Measurements from ENCODE around the gene EMP2. TPM values are rescaled to one million over a fixed set of nuclear protein-coding genes. Genes with fewer than 3 reads are reported as not detected.
A peak's percentile ranks its signal among the peaks of the same experiment; 100 is the strongest.
"Not testable (repeated sequence)": the region's sequence is repeated elsewhere in the genome, so short reads cannot be mapped to it uniquely, and the experiment has no call there.

Gene EMP2
- polyA plus RNA-seq, 6 donors from 2014 or later, result 0.26 to 0.74 TPM; not detected in 4

DNA sequence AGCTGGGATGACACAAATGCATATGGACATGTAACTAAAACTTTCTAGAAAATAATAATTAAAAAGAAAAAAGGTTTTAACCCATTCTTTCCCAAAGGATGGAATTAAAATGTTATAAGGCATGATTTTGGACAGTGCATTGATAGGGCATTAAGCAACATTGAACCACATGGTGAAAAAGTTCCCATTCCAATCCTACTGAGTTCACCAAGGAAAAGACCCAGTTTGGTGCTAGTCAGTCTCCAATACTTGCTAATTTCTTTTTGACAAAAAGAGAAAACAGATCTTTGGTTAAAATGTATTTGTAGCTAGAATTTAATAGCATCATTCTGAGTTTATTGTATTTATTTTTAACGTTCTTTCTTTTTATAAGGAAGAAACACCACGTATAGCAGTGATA lies 28.1 kb downstream of the EMP2 start:
- H3K4me1 Mint-ChIP-seq, result peaks cover 21 to 41% (median 34%) of the 10 kb centered on the region in 3 donors
- ATAC-seq (ENCODE audit: low read depth in 2 of 2), result no peak
- peak overlapping the region; percentile 79 to 100 (median 96) for H3K4me3 Mint-ChIP-seq
- H3K27me3 Mint-ChIP-seq, result no peaks in the 10 kb centered on the region
- peak overlapping the region in 4 of 6 donors; percentile 89 to 99 (median 97) for H3K27ac Mint-ChIP-seq
- peaks cover 2 to 15% of the 10 kb centered on the region in 2 donors for H3K36me3 Mint-ChIP-seq
- peaks cover 4 to 27% (median 18%) of the 10 kb centered on the region in 7 donors for H3K9me3 Mint-ChIP-seq
- no peak for DNase-seq

DNA sequence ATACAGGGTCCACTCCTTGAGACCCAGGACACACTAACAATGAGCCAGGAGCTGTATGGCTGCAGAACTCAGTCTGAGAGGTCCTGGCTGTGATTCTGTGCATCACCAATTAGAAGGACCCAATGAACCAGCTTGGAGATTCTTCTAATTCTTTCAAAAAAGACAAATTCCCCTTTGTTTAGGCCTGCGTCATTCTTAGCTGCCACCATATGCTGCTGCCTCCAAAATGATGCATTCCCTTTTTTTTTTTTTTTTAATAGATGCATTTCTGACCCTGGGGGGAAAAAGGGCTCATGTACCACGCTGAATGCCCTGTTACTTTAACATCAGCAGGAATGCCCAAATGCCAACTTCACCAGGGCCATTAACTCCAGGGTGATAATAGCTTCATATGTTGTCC lies 28.5 kb downstream of the EMP2 start:
- H3K9me3 Mint-ChIP-seq, result peaks cover 4 to 30% (median 19%) of the 10 kb centered on the region in 7 donors
- no peak for DNase-seq
- peaks cover 21 to 41% (median 34%) of the 10 kb centered on the region in 3 donors for H3K4me1 Mint-ChIP-seq
- H3K27me3 Mint-ChIP-seq, result no peaks in the 10 kb centered on the region
- peaks cover 5 to 18% of the 10 kb centered on the region in 2 donors for H3K36me3 Mint-ChIP-seq
- H3K27ac Mint-ChIP-seq, result peak overlapping the region in 1 of 6 donors; percentile 39
- ATAC-seq (ENCODE audit: low read depth in 2 of 2), result no peak
- H3K4me3 Mint-ChIP-seq, result peak overlapping the region in 1 of 8 donors; percentile 75

DNA sequence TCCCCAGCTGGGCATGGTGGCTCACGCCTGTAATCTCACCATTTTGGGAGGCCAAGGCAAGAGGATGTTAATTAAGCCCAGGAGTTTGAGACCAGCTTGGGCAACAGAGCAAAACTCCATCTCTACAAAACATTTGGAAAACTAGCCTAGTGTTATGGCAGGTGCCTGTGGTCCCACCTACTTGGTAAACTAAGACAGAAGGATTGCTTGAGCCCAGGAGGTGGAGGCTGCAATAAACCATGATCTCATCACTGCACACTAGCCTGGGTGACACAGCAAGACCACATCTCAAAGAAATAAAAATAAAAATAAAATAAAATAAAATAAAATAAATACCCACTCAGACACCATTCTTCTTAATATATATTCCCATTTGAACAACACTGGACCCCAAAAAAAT lies 32.0 kb downstream of the EMP2 start:
- Mint-ChIP-seq H3K36me3 (peaks cover 5 to 18% of the 10 kb centered on the region in 2 donors), H3K27ac (no peak overlapping the region), H3K9me3 (peaks cover 4 to 24% (median 17%) of the 10 kb centered on the region in 7 donors), H3K4me3 (no peak overlapping the region), H3K27me3 (no peaks in the 10 kb centered on the region), H3K4me1 (peaks cover 9 to 15% (median 10%) of the 10 kb centered on the region in 3 donors)
- ATAC-seq (ENCODE audit: low read depth in 2 of 2) (no peak), DNase-seq (no peak)

DNA sequence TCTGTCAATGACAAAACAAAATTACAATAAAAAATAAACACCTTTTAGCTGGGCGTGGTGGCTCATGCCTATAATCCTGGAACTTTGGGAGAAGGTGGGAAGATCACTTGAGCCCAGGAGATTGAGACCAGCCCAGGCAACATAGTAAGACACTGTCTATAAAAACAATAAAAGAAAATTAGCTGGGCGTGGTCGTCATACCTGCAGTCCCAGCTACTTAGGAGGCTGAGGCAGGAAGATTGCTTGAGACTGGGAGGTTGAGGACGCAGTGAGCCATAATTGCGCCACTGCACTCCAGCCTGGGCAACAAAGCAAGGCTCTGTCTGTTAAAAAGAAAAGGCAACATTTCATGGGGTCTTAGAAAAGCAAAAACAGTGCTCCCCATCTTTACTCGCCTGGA lies 32.7 kb downstream of the EMP2 start:
- no peak overlapping the region for H3K4me3 Mint-ChIP-seq
- peaks cover 4 to 24% (median 17%) of the 10 kb centered on the region in 7 donors for H3K9me3 Mint-ChIP-seq
- DNase-seq, result no peak
- no peak for ATAC-seq (ENCODE audit: low read depth in 2 of 2)
- H3K27ac Mint-ChIP-seq, result no peak overlapping the region
- H3K27me3 Mint-ChIP-seq, result no peaks in the 10 kb centered on the region
- H3K4me1 Mint-ChIP-seq, result peaks cover 2 to 9% (median 3%) of the 10 kb centered on the region in 3 donors
- H3K36me3 Mint-ChIP-seq, result peaks cover 5 to 18% of the 10 kb centered on the region in 2 donors

DNA sequence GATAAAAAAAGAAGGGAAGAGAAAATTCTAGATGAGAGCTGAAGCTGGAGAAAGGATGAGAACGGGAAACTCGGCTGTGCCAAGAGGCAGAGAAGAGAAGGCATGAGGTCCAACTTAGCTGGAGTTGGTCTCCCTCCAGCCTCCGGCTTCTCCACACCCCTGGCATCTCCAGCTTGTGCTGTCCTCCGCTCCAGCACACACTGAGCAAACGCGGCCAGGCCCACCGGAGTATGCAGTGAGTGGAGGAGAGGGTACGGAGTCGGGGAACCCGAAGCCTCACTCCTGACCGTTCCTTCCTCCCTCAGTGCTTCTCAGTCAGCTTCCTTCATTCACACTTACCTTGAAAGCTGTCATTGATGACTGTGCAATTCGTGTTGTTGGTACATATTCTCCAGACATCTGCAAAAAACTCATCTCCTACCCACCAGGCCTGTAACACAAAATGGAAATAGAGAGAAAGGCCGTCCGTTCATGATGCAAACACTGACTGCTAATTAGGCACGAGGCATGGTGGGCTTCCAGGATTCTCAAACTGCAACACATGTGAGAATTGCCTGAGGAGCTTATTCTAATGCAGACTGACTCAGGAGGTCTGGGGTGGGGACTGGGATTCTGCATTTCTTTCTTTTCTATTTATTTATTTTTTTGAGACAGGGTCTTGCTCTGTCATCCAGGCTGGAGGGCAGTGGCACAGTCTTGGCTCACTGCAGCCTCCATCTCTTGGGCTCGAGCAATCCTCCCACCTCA lies 37.0 kb downstream of the EMP2 start:
- peaks cover 5 to 12% of the 10 kb centered on the region in 2 donors for H3K36me3 Mint-ChIP-seq
- peaks cover 0 to 14% (median 10%) of the 10 kb centered on the region in 7 donors for H3K9me3 Mint-ChIP-seq
- no peaks in the 10 kb centered on the region for H3K27me3 Mint-ChIP-seq
- no peak overlapping the region for H3K4me3 Mint-ChIP-seq
- DNase-seq (no peak), ATAC-seq (ENCODE audit: low read depth in 2 of 2) (no peak)
- H3K27ac Mint-ChIP-seq, result no peak overlapping the region
- H3K4me1 Mint-ChIP-seq, result no peaks in the 10 kb centered on the region

DNA sequence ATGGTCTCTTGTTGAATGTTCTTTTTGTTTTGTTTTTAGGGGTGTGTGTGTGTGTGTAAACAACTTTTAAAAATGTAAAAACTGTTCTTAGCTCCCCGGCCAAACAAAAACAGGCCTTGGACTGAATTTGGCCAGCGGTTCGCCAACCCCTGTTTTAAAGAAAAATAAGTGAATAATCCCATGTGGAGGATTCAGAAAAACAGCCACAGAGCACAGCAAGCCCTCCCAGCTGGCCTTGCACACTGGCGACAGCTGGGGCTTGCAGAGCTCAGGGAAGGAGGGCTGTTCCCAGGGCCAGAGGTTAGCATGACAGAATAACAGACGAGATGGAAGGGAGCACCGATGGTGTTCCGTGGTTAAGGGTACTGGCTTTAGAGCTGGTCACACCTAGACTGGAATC lies 39.0 kb downstream of the EMP2 start:
- H3K27me3 Mint-ChIP-seq, result peaks cover 0 to 7% (median 0%) of the 10 kb centered on the region in 3 donors
- peaks cover 0 to 3% (median 0%) of the 10 kb centered on the region in 3 donors for H3K4me1 Mint-ChIP-seq
- H3K4me3 Mint-ChIP-seq, result no peak overlapping the region
- no peak for DNase-seq
- no peak overlapping the region for H3K27ac Mint-ChIP-seq
- ATAC-seq (ENCODE audit: low read depth in 2 of 2), result no peak
- H3K9me3 Mint-ChIP-seq, result no peaks in the 10 kb centered on the region
- no peaks in the 10 kb centered on the region for H3K36me3 Mint-ChIP-seq

DNA sequence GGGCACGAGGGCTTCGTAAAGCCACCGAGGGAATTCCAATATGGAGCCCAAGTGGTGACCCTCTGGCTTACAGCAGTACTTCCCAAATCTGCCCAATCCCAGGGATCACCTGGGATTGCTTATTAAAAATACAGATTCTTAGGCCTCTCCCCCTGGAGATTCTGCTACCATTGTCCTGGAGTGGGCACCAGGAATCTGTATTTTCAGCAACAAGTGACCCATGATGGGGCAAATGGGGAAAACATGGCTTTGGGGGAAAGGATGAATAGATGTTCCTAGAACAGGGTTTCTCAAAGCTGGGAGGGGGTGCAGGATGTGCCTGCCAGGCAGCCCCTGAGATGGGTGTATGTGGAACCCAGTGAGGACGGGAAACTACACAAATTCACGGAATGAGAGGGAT lies 40.6 kb downstream of the EMP2 start:
- Mint-ChIP-seq H3K4me1 (peaks cover 0 to 5% (median 0%) of the 10 kb centered on the region in 3 donors), H3K36me3 (no peaks in the 10 kb centered on the region), H3K27ac (peak overlapping the region in 1 of 6 donors; percentile 12), H3K27me3 (peaks cover 0 to 7% (median 0%) of the 10 kb centered on the region in 3 donors), H3K4me3 (no peak overlapping the region), H3K9me3 (no peaks in the 10 kb centered on the region)
- DNase-seq (no peak), ATAC-seq (ENCODE audit: low read depth in 2 of 2) (no peak)

DNA sequence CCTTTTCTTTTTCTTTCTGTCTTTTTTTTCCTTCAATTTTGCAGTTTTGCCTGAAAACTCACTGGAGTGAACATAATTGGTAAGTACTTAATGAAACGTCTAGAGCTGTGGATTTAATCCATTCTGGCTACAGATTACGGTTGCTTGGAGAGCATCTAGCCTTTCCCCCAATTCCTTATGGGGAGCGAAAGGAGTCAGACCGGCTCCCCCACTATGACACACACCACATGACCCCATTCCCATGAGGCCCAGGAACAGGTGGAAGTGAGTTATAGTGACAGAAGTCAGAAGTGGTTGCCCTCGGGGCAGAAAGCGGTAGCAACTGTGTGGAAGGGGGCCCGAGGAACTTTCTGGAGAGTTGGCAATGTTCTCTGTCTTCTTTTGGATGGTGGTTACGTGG lies 41.2 kb downstream of the EMP2 start:
- Mint-ChIP-seq H3K36me3 (no peaks in the 10 kb centered on the region), H3K27me3 (peaks cover 0 to 7% (median 0%) of the 10 kb centered on the region in 3 donors), H3K9me3 (no peaks in the 10 kb centered on the region), H3K4me1 (peaks cover 0 to 5% (median 0%) of the 10 kb centered on the region in 3 donors), H3K27ac (no peak overlapping the region), H3K4me3 (no peak overlapping the region)
- DNase-seq, result no peak
- no peak for ATAC-seq (ENCODE audit: low read depth in 2 of 2)

DNA sequence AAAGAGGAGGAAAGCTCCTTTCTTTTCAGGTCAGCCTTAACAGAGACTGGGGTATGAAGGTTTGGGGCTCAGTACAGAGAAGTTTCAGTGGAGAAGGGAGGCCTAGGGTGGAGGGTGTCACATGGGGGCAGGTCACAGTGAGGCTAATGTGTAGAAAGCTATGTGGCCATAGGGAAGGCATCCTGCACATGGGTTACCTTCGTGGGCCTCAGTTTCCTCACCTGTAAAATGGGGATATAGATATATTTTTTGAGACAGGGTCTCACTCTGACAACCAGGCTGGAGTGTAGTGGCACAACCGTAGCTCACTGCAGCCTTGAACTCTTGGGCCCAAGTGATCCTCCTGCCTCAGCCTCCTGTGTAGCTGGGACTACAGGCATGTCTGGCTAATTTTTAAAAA lies 41.8 kb downstream of the EMP2 start:
- Mint-ChIP-seq H3K27me3 (peaks cover 0 to 7% (median 0%) of the 10 kb centered on the region in 3 donors), H3K36me3 (no peaks in the 10 kb centered on the region), H3K9me3 (no peaks in the 10 kb centered on the region), H3K4me1 (peaks cover 0 to 5% (median 0%) of the 10 kb centered on the region in 3 donors), H3K27ac (peak overlapping the region in 1 of 6 donors; percentile 2), H3K4me3 (no peak overlapping the region)
- no peak for ATAC-seq (ENCODE audit: low read depth in 2 of 2)
- no peak for DNase-seq

DNA sequence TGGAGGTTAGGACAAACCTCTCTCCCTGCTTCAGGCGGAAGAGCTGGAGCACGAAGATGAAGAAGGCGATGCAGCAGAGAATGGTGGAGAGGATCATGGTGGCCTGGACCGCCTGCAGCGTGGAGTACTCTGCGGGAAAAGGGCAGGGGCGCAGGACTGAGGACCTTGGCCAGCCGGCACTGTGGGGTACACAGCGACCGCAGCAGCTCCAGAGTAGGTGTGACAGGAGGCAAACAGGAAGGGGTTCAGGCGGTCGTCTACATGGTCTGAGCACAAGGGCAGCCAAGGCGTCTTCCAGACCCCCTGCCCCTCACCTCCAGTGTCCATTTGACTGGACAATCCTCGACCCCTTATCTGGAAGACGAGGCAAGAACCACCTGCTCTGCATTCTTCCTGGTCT lies 42.5 kb downstream of the EMP2 start:
- no peaks in the 10 kb centered on the region for H3K36me3 Mint-ChIP-seq
- H3K27ac Mint-ChIP-seq, result no peak overlapping the region
- peak overlapping the region in 1 of 8 donors; percentile 35 for H3K4me3 Mint-ChIP-seq
- no peaks in the 10 kb centered on the region for H3K9me3 Mint-ChIP-seq
- ATAC-seq (ENCODE audit: low read depth in 2 of 2), result no peak
- peaks cover 0 to 7% (median 0%) of the 10 kb centered on the region in 3 donors for H3K27me3 Mint-ChIP-seq
- DNase-seq, result no peak
- peaks cover 0 to 5% (median 0%) of the 10 kb centered on the region in 3 donors for H3K4me1 Mint-ChIP-seq

DNA sequence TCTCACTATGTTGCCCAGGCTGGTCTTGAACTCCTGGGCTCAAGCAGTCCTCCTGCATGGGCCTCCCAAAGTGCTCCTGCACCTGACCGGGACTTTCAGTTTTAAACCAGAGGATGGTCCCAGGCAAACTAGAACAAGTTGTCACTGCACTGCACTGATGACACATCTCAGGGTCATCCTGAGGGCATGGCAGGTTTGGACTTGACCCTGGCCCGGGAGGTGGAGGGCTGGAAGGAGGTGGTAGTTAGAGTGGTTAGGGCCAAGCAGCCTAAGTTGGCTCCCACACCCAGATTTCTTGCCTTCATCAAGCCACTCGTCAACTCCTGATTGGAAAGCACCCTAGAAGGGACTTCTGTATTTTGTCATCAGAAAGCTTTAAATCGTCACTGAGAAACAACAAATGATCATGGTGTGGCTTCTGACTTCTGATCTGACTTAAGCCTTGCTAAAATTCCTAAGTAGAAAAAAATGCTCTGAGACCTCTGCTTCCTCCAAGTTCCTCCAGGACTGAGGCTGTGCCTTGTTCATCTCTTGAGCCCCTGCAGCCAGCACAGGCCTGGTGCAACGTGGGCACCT lies 43.5 kb downstream of the EMP2 start:
- Mint-ChIP-seq H3K4me3 (no peak overlapping the region), H3K4me1 (peaks cover 0 to 5% (median 0%) of the 10 kb centered on the region in 3 donors), H3K27ac (peak overlapping the region in 1 of 6 donors; percentile 49), H3K36me3 (no peaks in the 10 kb centered on the region), H3K9me3 (no peaks in the 10 kb centered on the region), H3K27me3 (peaks cover 0 to 7% (median 0%) of the 10 kb centered on the region in 3 donors)
- no peak for DNase-seq
- ATAC-seq (ENCODE audit: low read depth in 2 of 2), result no peak

DNA sequence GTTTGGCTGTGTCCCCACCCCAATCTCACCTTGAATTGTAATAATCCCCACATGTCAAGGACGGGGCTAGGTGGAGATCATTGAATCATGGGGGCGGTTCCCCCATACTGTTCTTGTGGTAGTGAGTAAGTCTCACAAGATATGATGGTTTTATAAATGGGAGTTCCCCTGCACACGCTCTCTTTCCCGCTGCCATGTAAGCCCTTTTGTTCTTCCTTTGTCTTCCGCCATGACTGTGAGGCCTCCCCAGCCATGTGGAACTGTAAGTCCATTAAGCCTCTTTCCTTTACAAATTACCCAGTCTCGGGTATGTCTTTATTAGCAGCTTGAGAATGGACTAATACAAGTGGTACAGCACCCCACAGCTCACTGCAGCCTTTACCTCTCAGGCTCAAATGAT lies 44.1 kb downstream of the EMP2 start:
- not testable (repeated sequence) for H3K27me3 Mint-ChIP-seq; H3K36me3 Mint-ChIP-seq; H3K27ac Mint-ChIP-seq; H3K9me3 Mint-ChIP-seq; DNase-seq; ATAC-seq (ENCODE audit: low read depth in 2 of 2); H3K4me1 Mint-ChIP-seq; H3K4me3 Mint-ChIP-seq

DNA sequence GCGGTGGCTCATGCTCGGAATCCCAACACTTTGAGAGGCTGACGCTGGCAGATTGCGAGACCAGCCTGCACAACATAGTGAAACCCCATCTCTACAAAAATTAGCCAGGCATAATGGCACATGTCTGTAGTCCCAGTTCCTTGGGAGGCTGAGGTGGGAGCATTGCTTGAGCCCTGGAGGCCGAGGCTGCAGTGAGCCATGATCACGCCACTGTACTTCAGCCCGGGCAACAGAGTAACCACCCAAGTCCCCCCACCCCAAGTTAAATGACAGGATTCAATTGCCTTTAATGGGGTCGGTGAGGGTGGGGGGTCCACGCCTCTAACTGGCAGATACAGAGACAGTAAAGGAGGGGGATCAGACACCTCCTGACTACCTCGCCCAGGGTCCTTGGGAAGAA lies 44.9 kb downstream of the EMP2 start:
- Mint-ChIP-seq H3K4me1 (peaks cover 0 to 5% (median 0%) of the 10 kb centered on the region in 3 donors), H3K4me3 (no peak overlapping the region), H3K27me3 (peaks cover 0 to 7% (median 0%) of the 10 kb centered on the region in 3 donors), H3K9me3 (no peaks in the 10 kb centered on the region), H3K27ac (no peak overlapping the region), H3K36me3 (no peaks in the 10 kb centered on the region)
- no peak for DNase-seq
- no peak for ATAC-seq (ENCODE audit: low read depth in 2 of 2)

DNA sequence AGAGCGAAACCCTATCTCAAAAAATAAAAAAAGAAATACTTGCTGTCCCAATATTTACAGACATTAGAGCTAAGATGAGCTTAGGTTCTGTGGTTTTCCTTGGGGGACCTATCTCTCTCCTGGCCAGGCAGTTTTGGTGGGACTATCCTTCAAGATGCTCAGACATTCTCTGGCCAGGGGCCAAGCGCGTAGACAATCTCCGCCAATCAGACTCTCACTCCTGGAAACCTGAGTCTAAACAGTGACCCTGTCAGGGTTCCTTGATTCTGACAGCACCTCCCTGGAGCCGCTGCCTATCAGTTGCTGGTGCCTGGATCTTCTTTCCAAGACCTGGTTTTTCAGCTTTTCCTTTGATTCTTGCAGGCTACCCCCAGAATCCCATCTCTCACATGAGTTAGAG lies 45.6 kb downstream of the EMP2 start:
- Mint-ChIP-seq H3K27ac (no peak overlapping the region), H3K4me3 (peak overlapping the region in 1 of 8 donors; percentile 11), H3K4me1 (peaks cover 0 to 5% (median 0%) of the 10 kb centered on the region in 3 donors), H3K9me3 (no peaks in the 10 kb centered on the region), H3K27me3 (peaks cover 0 to 7% (median 0%) of the 10 kb centered on the region in 3 donors), H3K36me3 (no peaks in the 10 kb centered on the region)
- DNase-seq (no peak), ATAC-seq (ENCODE audit: low read depth in 2 of 2) (no peak)
